OCI-LY7 (cell line): ENCODE measurements around the gene ZMYND8. TPM values are rescaled to one million over a fixed set of nuclear protein-coding genes. Genes with fewer than 3 reads are reported as not detected.

Source experiments
- BruUV-seq: library from RNA; stranded (reverse); fragments of 400-500 nt; replicated peaks from 2 replicates; lab custom pipeline; 2021; lab: Mats Ljungman, UMichigan
- CTCF ChIA-PET: fragments of 300-600 bp; sonication (Branson Sonifier 250); formaldehyde crosslinking; loops from one replicate; lab custom pipeline; 2022; ENCODE audit warnings: antibody characterized with exemption; ENCODE audit not compliant: unreplicated experiment; lab: Charles Lee
- POLR2A ChIA-PET: fragments of 300-600 bp; sonication (Branson Sonifier 250); formaldehyde crosslinking; loops from one replicate; lab custom pipeline; 2022; ENCODE audit warnings: antibody characterized with exemption; lab: Charles Lee
- DNase-seq: peaks from one replicate; pipeline ENCODE4 v3.0.0-alpha.2; 2015; ENCODE audit warnings: low spot score
- H2AFZ ChIP-seq: fragments of 200-600 bp; sonication (generic), shearing (Covaris generic); 2 replicates; pipeline ENCODE4 v1.6.1; 2014; ENCODE audit warnings: mild to moderate bottlenecking, antibody characterized with exemption, low read length, moderate library complexity
- H3K27ac ChIP-seq: fragments of 200-600 bp; sonication (generic); 2 replicates; pipeline ENCODE4 v1.5.1; 2014; ENCODE audit warnings: mixed run types, low read depth, mild to moderate bottlenecking, moderate library complexity, low read length, inconsistent platforms; ENCODE audit not compliant: poor library complexity, severe bottlenecking
- H3K36me3 ChIP-seq: fragments of 200-600 bp; sonication (generic); 2 replicates; pipeline ENCODE4 v1.6.1; 2014; ENCODE audit warnings: mild to moderate bottlenecking, antibody characterized with exemption, low read length, moderate library complexity, mixed read lengths; ENCODE audit not compliant: insufficient read depth
- H3K4me1 ChIP-seq: fragments of 200-600 bp; sonication (generic); 2 replicates; pipeline ENCODE4 v1.5.1; 2014; ENCODE audit warnings: mild to moderate bottlenecking, low read length; ENCODE audit not compliant: insufficient read depth, poor library complexity, severe bottlenecking
- H3K4me2 ChIP-seq: fragments of 200-600 bp; sonication (generic); 2 replicates; pipeline ENCODE4 v1.6.1; 2014; ENCODE audit warnings: mild to moderate bottlenecking, low read length
- H3K4me3 ChIP-seq: fragments of 200-600 bp; sonication (generic); 2 replicates; pipeline ENCODE4 v1.5.1; 2014; ENCODE audit warnings: mild to moderate bottlenecking, low read depth, low read length; ENCODE audit not compliant: poor library complexity, severe bottlenecking
- H3K79me2 ChIP-seq: fragments of 200-600 bp; sonication (generic); 2 replicates; pipeline ENCODE4 v1.6.1; 2016; ENCODE audit warnings: low read depth, mild to moderate bottlenecking, low read length, moderate library complexity, mixed read lengths; ENCODE audit not compliant: insufficient read depth
- H3K9me2 ChIP-seq: fragments of 200-600 bp; sonication (generic); 2 replicates; pipeline ENCODE4 v1.6.1; 2016; ENCODE audit warnings: mild to moderate bottlenecking, low read length, mixed read lengths; ENCODE audit not compliant: insufficient read depth
- H3K9me3 ChIP-seq: fragments of 200-600 bp; sonication (generic); 2 replicates; pipeline ENCODE4 v1.6.1; 2014; ENCODE audit warnings: mild to moderate bottlenecking, mixed run types, low read length, mixed read lengths
- H4K20me1 ChIP-seq: fragments of 200-600 bp; sonication (generic); 2 replicates; pipeline ENCODE4 v1.6.1; 2014; ENCODE audit warnings: mild to moderate bottlenecking, antibody characterized with exemption, low read length, moderate library complexity, mixed read lengths; ENCODE audit not compliant: insufficient read depth
- EZH2phosphoT487 ChIP-seq: fragments of 200-600 bp; sonication (generic); IDR thresholded peaks from 2 replicates; pipeline ENCODE4 v1.6.1; 2018; ENCODE audit warnings: low read depth, borderline replicate concordance, mild to moderate bottlenecking, mixed run types, antibody characterized with exemption, low read length, moderate library complexity, mixed read lengths
- intact Hi-C: fragments of 100-400 bp; cut with micrococcal nuclease; formaldehyde crosslinking; loops from one replicate; pipeline ENCODE4 v1.10.0; 2022; ENCODE audit not compliant: unreplicated experiment
- total RNA-seq, 2 experiments: library from RNA; depleted of rRNA in 1 of 2; stranded (reverse); fragments of >200 nt in 1 of 2; shearing (Covaris generic) in 1 of 2; gene quantifications; 2 replicates each; pipeline ENCODE4 v1.2.3, GENCODE V29; 2014 to 2022
- TF ChIP-seq, protein P1 (sequence below): fragments of 200-600 bp; sonication (generic); conservative IDR thresholded peaks from 2 replicates; pipeline ENCODE4 v1.5.1; 2014; ENCODE audit warnings: mild to moderate bottlenecking, antibody characterized with exemption, low read length, moderate library complexity, mixed read lengths

ZMYND8 gene
- total RNA-seq, 2 experiments from 2014 or later = 30.4 to 69.1 TPM

DNA sequence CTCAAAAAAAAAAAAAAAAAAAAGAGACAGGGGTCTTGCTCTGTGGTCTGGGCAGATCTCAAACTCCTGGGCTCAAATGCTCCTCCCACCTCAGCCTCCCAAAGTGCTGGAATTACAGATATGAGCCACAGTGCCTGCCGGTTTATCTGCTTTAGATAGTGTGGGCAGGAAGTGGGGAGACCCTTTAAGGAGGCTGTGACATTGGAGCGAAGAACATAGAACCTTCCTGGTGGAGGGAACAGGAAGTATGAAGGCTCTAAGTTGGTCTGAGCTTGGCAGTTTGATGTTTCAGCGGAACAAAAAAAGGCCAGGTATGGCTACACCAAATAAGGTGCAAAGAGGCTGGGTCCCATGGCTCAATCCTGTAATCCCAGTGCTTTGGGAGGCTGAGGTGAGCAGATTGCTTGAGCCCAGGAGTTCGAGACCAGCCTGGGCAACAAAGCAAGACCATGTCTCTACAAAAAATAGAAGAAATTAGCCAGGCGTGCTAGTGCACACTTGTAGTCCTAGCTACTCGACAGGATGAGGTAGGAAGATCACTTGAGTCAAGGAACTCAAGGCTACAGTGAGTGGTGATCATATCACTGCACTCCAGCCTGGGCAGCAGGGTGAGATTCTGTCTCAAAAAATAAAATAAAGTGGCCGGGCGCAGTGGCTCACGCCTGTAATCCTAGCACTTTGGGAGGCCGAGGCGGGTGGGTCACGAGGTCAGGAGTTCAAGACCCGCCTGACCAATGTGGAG, 8.7 kb upstream of the ZMYND8 start:
- BruUV-seq = no TSS peak
- Histone ChIP-seq H3K9me3 (no peaks in the 10 kb centered on the region), H4K20me1 (no peaks in the 10 kb centered on the region), H3K4me2 (no peak overlapping the region), H3K9me2 (no peaks in the 10 kb centered on the region), H3K4me1 (peaks cover 11% of the 10 kb centered on the region), H3K36me3 (no peaks in the 10 kb centered on the region), H3K27ac (no peak overlapping the region), H2AFZ (no peak overlapping the region), H3K79me2 (no peaks in the 10 kb centered on the region), H3K4me3 (no peak overlapping the region)
- intact Hi-C loops = no loop called here
- no peak for DNase-seq
- TF ChIP-seq, protein P1, sequence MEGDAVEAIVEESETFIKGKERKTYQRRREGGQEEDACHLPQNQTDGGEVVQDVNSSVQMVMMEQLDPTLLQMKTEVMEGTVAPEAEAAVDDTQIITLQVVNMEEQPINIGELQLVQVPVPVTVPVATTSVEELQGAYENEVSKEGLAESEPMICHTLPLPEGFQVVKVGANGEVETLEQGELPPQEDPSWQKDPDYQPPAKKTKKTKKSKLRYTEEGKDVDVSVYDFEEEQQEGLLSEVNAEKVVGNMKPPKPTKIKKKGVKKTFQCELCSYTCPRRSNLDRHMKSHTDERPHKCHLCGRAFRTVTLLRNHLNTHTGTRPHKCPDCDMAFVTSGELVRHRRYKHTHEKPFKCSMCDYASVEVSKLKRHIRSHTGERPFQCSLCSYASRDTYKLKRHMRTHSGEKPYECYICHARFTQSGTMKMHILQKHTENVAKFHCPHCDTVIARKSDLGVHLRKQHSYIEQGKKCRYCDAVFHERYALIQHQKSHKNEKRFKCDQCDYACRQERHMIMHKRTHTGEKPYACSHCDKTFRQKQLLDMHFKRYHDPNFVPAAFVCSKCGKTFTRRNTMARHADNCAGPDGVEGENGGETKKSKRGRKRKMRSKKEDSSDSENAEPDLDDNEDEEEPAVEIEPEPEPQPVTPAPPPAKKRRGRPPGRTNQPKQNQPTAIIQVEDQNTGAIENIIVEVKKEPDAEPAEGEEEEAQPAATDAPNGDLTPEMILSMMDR = no peak
- TF ChIP-seq EZH2phosphoT487 = no peak
- ChIA-PET POLR2A (no interaction called here), CTCF (no interaction called here)

- ChIA-PET POLR2A (interaction anchor here (0.6 to 0.7 kb wide), 2 partner anchors 37 to 1137 kb away, joined by 4 to 5 read pairs; no protein-coding TSS in a partner anchor), CTCF (no interaction called here)
- H3K9me3 ChIP-seq = no peaks in the 10 kb centered on the region
- no peaks in the 10 kb centered on the region for H3K36me3 ChIP-seq
- H4K20me1 ChIP-seq = no peaks in the 10 kb centered on the region
- H3K4me1 ChIP-seq = peaks cover 37% of the 10 kb centered on the region
- no peak overlapping the region for H2AFZ ChIP-seq
- H3K4me3 ChIP-seq = no peak overlapping the region
- no TSS peak for BruUV-seq
- H3K27ac ChIP-seq = no peak overlapping the region
- no peak for DNase-seq
- no peaks in the 10 kb centered on the region; the same call in 1 of the 2 replicates for H3K79me2 ChIP-seq
- TF ChIP-seq EZH2phosphoT487 = no peak
- TF ChIP-seq, protein P1 = no peak
- H3K4me2 ChIP-seq = no peak overlapping the region
- H3K9me2 ChIP-seq = no peaks in the 10 kb centered on the region
- intact Hi-C loops = no loop called here
Observed at GRCh38 chr20:47362361-47363219, 6.1 kb upstream of the ZMYND8 start.
